ENCODE data around the gene TNK2. TPM values are rescaled to one million over a fixed set of nuclear protein-coding genes. Genes with fewer than 3 reads are reported as not detected.
A peak's percentile ranks its signal among the peaks of the same experiment; 100 is the strongest.

TNK2 gene
- total and polyA plus RNA-seq, 2 of the 8 experiments (the other 6 are each of a cell fraction or from before 2014, with no cell fraction given) = 10.4 to 33.9 TPM

GRCh38 chr3:195859846-195860411 is 48.4 kb downstream of the TNK2 start:
- no peaks in the 10 kb centered on the region; a peak in 2 of 7 replicates for H3K4me1 ChIP-seq (replicated peaks in 1 of 4; ENCODE audit: control insufficient read depth in 3 of 4, insufficient read depth in 4 of 4, low read length in 3 of 4)
- no peak overlapping the region for H2BK15ac ChIP-seq (ENCODE audit: low read length)
- H2BK20ac ChIP-seq (ENCODE audit: low read length) = no peak overlapping the region
- H3K23ac ChIP-seq (ENCODE audit: insufficient read length) = no peak overlapping the region
- 92% methylated on average over 23 of the region's 23 CpGs; no CpG with 5 or more reads in 1 of the 2 experiments for WGBS, 2 experiments (ENCODE audit: extremely low coverage in 1 of 2, insufficient coverage in 1 of 2, insufficient read length in 1 of 2, insufficient replicate concordance in 2 of 2, low coverage in 1 of 2, low lambda C conversion rate in 2 of 2, missing lambda C conversion rate in 1 of 2)
- no peak overlapping the region for H3K27ac ChIP-seq (ENCODE audit: low read depth, low read length)
- no peaks in the 10 kb centered on the region for H3K79me2 ChIP-seq (ENCODE audit: control insufficient read depth in 1 of 2, insufficient read depth in 2 of 2, low read length in 2 of 2)
- no peaks in the 10 kb centered on the region for H3K9me3 ChIP-seq (ENCODE audit: insufficient read depth in 2 of 2, low read depth in 1 of 2, low read length in 1 of 2)
- no peak for FAIRE-seq
- H2AFZ ChIP-seq (ENCODE audit: low read length) = no peak overlapping the region; the same call in 1 of the 2 replicates
- H2BK5ac ChIP-seq (ENCODE audit: low read depth, low read length) = 0 out of 2 replicates have a peak overlapping the region, but pooled peaks have one; percentile 9
- H4K20me1 ChIP-seq (replicated peaks in 1 of 2; ENCODE audit: control insufficient read depth in 1 of 2, insufficient read depth in 2 of 2, low read length in 2 of 2) = no peaks in the 10 kb centered on the region
- H3K4me2 ChIP-seq (ENCODE audit: insufficient read depth in 1 of 2, low read depth in 2 of 2, low read length in 2 of 2) = no peak overlapping the region
- no peak overlapping the region for H3K14ac ChIP-seq (ENCODE audit: insufficient read length)
- no peaks in the 10 kb centered on the region for H3K79me1 ChIP-seq (ENCODE audit: low read depth, low read length)
- no peaks in the 10 kb centered on the region for H3K36me3 ChIP-seq (ENCODE audit: control insufficient read depth in 2 of 4, insufficient read depth in 4 of 4, low read length in 3 of 4)
- no peak overlapping the region for H3K18ac ChIP-seq (ENCODE audit: extremely low read depth, low read length)
- 0 out of 2 replicates have a peak overlapping the region, but pooled peaks have one; percentile 6 for H2BK12ac ChIP-seq (ENCODE audit: low read depth, low read length)
- no peak overlapping the region for H3K4ac ChIP-seq (replicated peaks; ENCODE audit: insufficient read length, low read depth, low read length)
- no peak overlapping the region for H2BK120ac ChIP-seq (replicated peaks; ENCODE audit: low read depth, low read length)
- peak overlapping the region; percentile 88; the same call in 1 of the 2 replicates for H2AK5ac ChIP-seq (ENCODE audit: low read depth, low read length)
- POLR2A ChIA-PET (ENCODE audit: partially characterized antibody) = interaction anchor here (1.2 to 1.5 kb wide), 4 partner anchors 10 to 54 kb away, joined by 3 to 9 read pairs (median 4); no protein-coding TSS in a partner anchor
- no peak overlapping the region for H4K5ac ChIP-seq (ENCODE audit: insufficient read length, low read depth, low read length)
- H3K4me3 ChIP-seq (ENCODE audit: extremely low read depth in 1 of 4, insufficient read depth in 2 of 4, low read depth in 3 of 4, low read length in 4 of 4) = no peak overlapping the region
- no peak overlapping the region for H3K56ac ChIP-seq (replicated peaks; ENCODE audit: insufficient read length, low read depth, low read length)
- H3K9ac ChIP-seq (replicated peaks in 1 of 4; ENCODE audit: extremely low read depth in 1 of 4, low read depth in 3 of 4, low read length in 3 of 4) = no peak overlapping the region
- H4K8ac ChIP-seq (ENCODE audit: extremely low read depth, insufficient read depth, low read length) = no peak overlapping the region
- CTCF ChIA-PET (ENCODE audit: partially characterized antibody) = interaction anchor here (0.7 to 16.5 kb wide), 22 partner anchors 10 to 163 kb away, joined by 3 to 499 read pairs (median 6); partner anchors contain the start of gene TNK2
- H4K91ac ChIP-seq (replicated peaks; ENCODE audit: insufficient read length, low read length) = no peak overlapping the region
- no peaks in the 10 kb centered on the region; a peak in 1 of 7 replicates for H3K27me3 ChIP-seq (replicated peaks in 1 of 4; ENCODE audit: control insufficient read depth in 3 of 4, extremely low read depth in 1 of 4, insufficient read depth in 3 of 4, low read length in 3 of 4)
- no peaks in the 10 kb centered on the region for H3K23me2 ChIP-seq (ENCODE audit: low read depth, low read length)
- no peak for DNase-seq (ENCODE audit: low read depth in 1 of 2, low spot score in 2 of 2)
- TF ChIP-seq NRF1 (IDR thresholded peaks at IDR 0.05; ENCODE audit: low read depth, low read length) (no peak), SIN3A (conservative IDR thresholded peaks at IDR 0.05 in 1 of 2, IDR thresholded peaks at IDR 0.05 in 1 of 2; ENCODE audit: low read depth in 1 of 2, low read length in 2 of 2) (no peak), TBP (IDR thresholded peaks at IDR 0.05; ENCODE audit: low read depth, low read length) (no peak), EP300 (IDR thresholded peaks at IDR 0.05; ENCODE audit: borderline replicate concordance in 1 of 2, low read depth in 2 of 2, low read length in 2 of 2) (no peak)
